Measurements from ENCODE around the gene SMIM27. TPM values are rescaled to one million over a fixed set of nuclear protein-coding genes. Genes with fewer than 3 reads are reported as not detected.
"Not testable (repeated sequence)": the region's sequence is repeated elsewhere in the genome, so short reads cannot be mapped to it uniquely, and the experiment has no call there.

Gene SMIM27
- total RNA-seq (2014; rRNA removed; shearing (Covaris generic)): 2.2 and 3.1 TPM in 2 replicates

- H3K27me3 ChIP-seq: no peaks in the 10 kb centered on the region
- DNase-seq: peak; percentile 89 to 92
- H3K4me1 ChIP-seq: no peaks in the 10 kb centered on the region; the same call in 1 of the 2 replicates
- no peaks in the 10 kb centered on the region for H3K9me3 ChIP-seq (replicated peaks)
- H3K4me3 ChIP-seq: peak within 1 kb of the TSS; percentile 87
- H3K27ac ChIP-seq: peak within 1 kb of the TSS; percentile 93
- no peaks in the 10 kb centered on the region for H3K36me3 ChIP-seq
Observed at GRCh38 chr9:32552172-32552872, at the start of gene SMIM27, which contains the start of gene TOPORS. Gene SMIM27, plus strand, starts transcription at chr9:32552327. Its CDS starts 108 bp downstream, at chr9:32552435. Gene TOPORS, minus strand, starts transcription at chr9:32552586. Its CDS starts 150 bp downstream, at chr9:32552436.

- no peaks in the 10 kb centered on the region for H3K9me3 ChIP-seq (replicated peaks)
- no peak overlapping the region for H3K4me3 ChIP-seq
- peak in 1 of 2 experiments; percentile 5 for DNase-seq
- no peaks in the 10 kb centered on the region for H3K27me3 ChIP-seq
- no peaks in the 10 kb centered on the region; the same call in 1 of the 2 replicates for H3K36me3 ChIP-seq
- no peaks in the 10 kb centered on the region for H3K4me1 ChIP-seq
- H3K27ac ChIP-seq: no peak overlapping the region
Observed at GRCh38 chr9:32502464-32502863, 49.7 kb upstream of the SMIM27 start.

GRCh38 chr9:32503008-32503407, 49.1 kb upstream of the SMIM27 start:
- Histone ChIP-seq H3K4me3 (no peak overlapping the region), H3K27me3 (no peaks in the 10 kb centered on the region), H3K4me1 (no peaks in the 10 kb centered on the region), H3K27ac (no peak overlapping the region), H3K36me3 (no peaks in the 10 kb centered on the region; the same call in 1 of the 2 replicates), H3K9me3 (replicated peaks) (no peaks in the 10 kb centered on the region)
- DNase-seq: no peak

- DNase-seq: no peak
- H3K36me3 ChIP-seq: no peaks in the 10 kb centered on the region; the same call in 1 of the 2 replicates
- no peaks in the 10 kb centered on the region for H3K27me3 ChIP-seq
- no peak overlapping the region for H3K27ac ChIP-seq
- no peaks in the 10 kb centered on the region for H3K9me3 ChIP-seq (replicated peaks)
- no peak overlapping the region for H3K4me3 ChIP-seq
- no peaks in the 10 kb centered on the region for H3K4me1 ChIP-seq
Observed at GRCh38 chr9:32508728-32509127, 43.4 kb upstream of the SMIM27 start.

GRCh38 chr9:32516241-32516640, 35.9 kb upstream of the SMIM27 start:
- Histone ChIP-seq H3K9me3 (replicated peaks) (no peaks in the 10 kb centered on the region; the same call in 1 of the 2 replicates), H3K4me1 (no peaks in the 10 kb centered on the region), H3K27ac (no peak overlapping the region), H3K27me3 (no peaks in the 10 kb centered on the region), H3K36me3 (no peaks in the 10 kb centered on the region), H3K4me3 (no peak overlapping the region)
- no peak for DNase-seq

- H3K9me3 ChIP-seq (replicated peaks): no peaks in the 10 kb centered on the region; the same call in 1 of the 2 replicates
- H3K27me3 ChIP-seq: no peaks in the 10 kb centered on the region
- DNase-seq: no peak
- no peaks in the 10 kb centered on the region for H3K4me1 ChIP-seq
- no peaks in the 10 kb centered on the region for H3K36me3 ChIP-seq
- H3K4me3 ChIP-seq: no peak overlapping the region
- H3K27ac ChIP-seq: no peak overlapping the region
Observed at GRCh38 chr9:32518276-32518675, 33.9 kb upstream of the SMIM27 start.

GRCh38 chr9:32523910-32524309, 28.2 kb upstream of the SMIM27 start:
- no peaks in the 10 kb centered on the region for H3K9me3 ChIP-seq (replicated peaks)
- peaks cover 12% of the 10 kb centered on the region for H3K4me1 ChIP-seq
- no peaks in the 10 kb centered on the region for H3K36me3 ChIP-seq
- DNase-seq: no peak
- no peaks in the 10 kb centered on the region for H3K27me3 ChIP-seq
- no peak overlapping the region for H3K27ac ChIP-seq
- no peak overlapping the region for H3K4me3 ChIP-seq

GRCh38 chr9:32524558-32524891, 27.6 kb upstream of the SMIM27 start:
- H3K36me3 ChIP-seq; H3K27ac ChIP-seq; DNase-seq; H3K27me3 ChIP-seq; H3K4me3 ChIP-seq; H3K9me3 ChIP-seq (replicated peaks): not testable (repeated sequence)
- peaks cover 12% of the 10 kb centered on the region for H3K4me1 ChIP-seq

GRCh38 chr9:32524892-32525708, 27.0 kb upstream of the SMIM27 start:
- peak in 1 of 2 experiments; percentile 8 for DNase-seq
- H3K27ac ChIP-seq: peak overlapping the region; percentile 68; the same call in 1 of the 2 replicates
- H3K4me3 ChIP-seq: peak overlapping the region; percentile 70
- H3K4me1 ChIP-seq: peaks cover 12% of the 10 kb centered on the region
- H3K36me3 ChIP-seq: no peaks in the 10 kb centered on the region
- H3K9me3 ChIP-seq (replicated peaks): no peaks in the 10 kb centered on the region
- H3K27me3 ChIP-seq: no peaks in the 10 kb centered on the region

GRCh38 chr9:32525709-32526030, 26.5 kb upstream of the SMIM27 start:
- H3K27me3 ChIP-seq: no peaks in the 10 kb centered on the region
- H3K27ac ChIP-seq: peak overlapping the region; percentile 68
- DNase-seq: no peak
- peak overlapping the region; percentile 70 for H3K4me3 ChIP-seq
- H3K4me1 ChIP-seq: peaks cover 12% of the 10 kb centered on the region
- no peaks in the 10 kb centered on the region for H3K9me3 ChIP-seq (replicated peaks)
- no peaks in the 10 kb centered on the region for H3K36me3 ChIP-seq

- peak; percentile 89 to 90 for DNase-seq
- H3K27me3 ChIP-seq: no peaks in the 10 kb centered on the region
- H3K4me1 ChIP-seq: peaks cover 12% of the 10 kb centered on the region
- peak within 1 kb of the TSS; percentile 68 for H3K27ac ChIP-seq
- peak within 1 kb of the TSS; percentile 70 for H3K4me3 ChIP-seq
- H3K9me3 ChIP-seq (replicated peaks): no peaks in the 10 kb centered on the region
- H3K36me3 ChIP-seq: peaks cover 3% of the 10 kb centered on the region; the same call in 1 of the 2 replicates
Observed at GRCh38 chr9:32526041-32526706, 26.0 kb upstream of the SMIM27 start, which contains the start of gene RIGI. Gene RIGI, minus strand, starts transcription at chr9:32526196. Its CDS starts 30 bp downstream, at chr9:32526166.

- no peak for DNase-seq
- peak overlapping the region; percentile 68 for H3K27ac ChIP-seq
Observed at GRCh38 chr9:32526707-32527048, 25.4 kb upstream of the SMIM27 start.

GRCh38 chr9:32533336-32533735, 18.8 kb upstream of the SMIM27 start:
- Histone ChIP-seq H3K27me3 (no peaks in the 10 kb centered on the region), H3K27ac (no peak overlapping the region)
- DNase-seq: no peak

More at GRCh38 chr9:32526707-32527048, 25.4 kb upstream of the SMIM27 start:
- H3K4me3 ChIP-seq: peak overlapping the region; percentile 70
- H3K27me3 ChIP-seq: no peaks in the 10 kb centered on the region
- H3K4me1 ChIP-seq: peaks cover 12% of the 10 kb centered on the region
- H3K9me3 ChIP-seq (replicated peaks): no peaks in the 10 kb centered on the region
- H3K36me3 ChIP-seq: peaks cover 4% of the 10 kb centered on the region; the same call in 1 of the 2 replicates

GRCh38 chr9:32533816-32534215, 18.3 kb upstream of the SMIM27 start:
- no peak overlapping the region for H3K4me3 ChIP-seq
- H3K9me3 ChIP-seq (replicated peaks): no peaks in the 10 kb centered on the region
- H3K27me3 ChIP-seq: no peaks in the 10 kb centered on the region
- H3K4me1 ChIP-seq: no peaks in the 10 kb centered on the region
- H3K36me3 ChIP-seq: peaks cover 4% of the 10 kb centered on the region; the same call in 1 of the 2 replicates
- no peak overlapping the region for H3K27ac ChIP-seq
- DNase-seq: no peak

More at GRCh38 chr9:32533336-32533735, 18.8 kb upstream of the SMIM27 start:
- H3K36me3 ChIP-seq: peaks cover 4% of the 10 kb centered on the region; the same call in 1 of the 2 replicates
- H3K4me1 ChIP-seq: no peaks in the 10 kb centered on the region
- no peak overlapping the region for H3K4me3 ChIP-seq
- no peaks in the 10 kb centered on the region for H3K9me3 ChIP-seq (replicated peaks)
